SHP77 (cell line): ENCODE measurements around the gene COL8A2.

Experiments
- DNase-seq, 2 experiments: peaks; one replicate each; lab custom pipeline; 2025; lab: John Stamatoyannopoulos, UW

Gene COL8A2

DNA sequence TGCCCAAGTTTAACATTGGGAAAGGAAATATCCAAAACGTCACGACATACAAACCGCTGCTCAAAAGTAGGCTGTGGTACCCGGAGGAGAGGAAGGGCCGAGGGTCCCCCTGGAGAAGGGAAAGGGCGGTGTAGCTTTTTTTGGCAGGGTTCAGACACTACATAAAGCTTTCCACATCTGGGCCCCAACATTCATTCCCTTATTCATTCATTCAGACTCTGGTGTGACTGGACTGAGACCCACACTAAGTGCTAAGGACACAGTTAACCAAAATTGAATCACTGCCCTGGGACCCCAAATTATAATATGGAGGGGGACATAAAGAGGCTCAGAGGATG lies 10.3 kb upstream of the COL8A2 start:
- no peak for DNase-seq

DNA sequence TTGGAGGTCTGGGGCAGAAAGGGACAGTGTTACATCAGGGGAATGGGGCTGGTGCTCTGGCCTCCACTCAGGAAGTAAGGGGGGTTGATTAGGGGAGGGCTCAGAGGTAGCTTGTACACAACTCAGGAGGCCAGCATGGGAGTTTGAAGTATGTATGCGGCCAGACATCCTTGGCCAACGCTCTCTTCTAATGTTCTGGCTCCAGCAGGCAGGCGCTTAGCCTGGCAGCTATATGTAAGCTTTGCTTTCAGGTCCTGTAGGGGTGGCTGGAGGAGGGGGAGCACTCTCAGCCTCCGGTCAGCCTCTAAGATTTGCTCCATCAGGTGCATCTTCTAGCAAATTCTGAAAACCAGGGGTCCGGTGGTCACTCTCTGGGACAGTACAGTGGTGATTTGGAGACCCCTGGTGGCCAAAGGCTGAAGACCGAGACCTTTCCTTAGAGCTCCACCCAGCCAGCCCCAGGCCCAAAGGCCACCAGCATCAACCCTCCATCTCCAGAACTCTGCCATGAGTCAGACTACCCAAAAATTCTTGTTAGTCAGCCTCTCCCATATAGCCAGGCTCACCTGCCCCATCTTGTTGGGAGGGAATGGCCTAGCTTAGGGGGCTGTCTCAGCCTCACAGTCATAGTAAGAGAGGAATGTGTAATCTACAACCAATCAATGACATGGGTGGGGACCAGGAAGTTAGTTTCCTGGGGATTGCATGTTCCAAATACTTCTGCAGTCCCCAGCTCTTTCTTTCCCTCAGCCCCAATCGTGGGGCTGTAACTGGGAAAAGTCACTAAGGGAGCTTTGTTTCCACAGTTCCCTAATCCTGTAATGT lies 9.7 kb upstream of the COL8A2 start:
- DNase-seq, result peak; percentile 15 to 33

DNA sequence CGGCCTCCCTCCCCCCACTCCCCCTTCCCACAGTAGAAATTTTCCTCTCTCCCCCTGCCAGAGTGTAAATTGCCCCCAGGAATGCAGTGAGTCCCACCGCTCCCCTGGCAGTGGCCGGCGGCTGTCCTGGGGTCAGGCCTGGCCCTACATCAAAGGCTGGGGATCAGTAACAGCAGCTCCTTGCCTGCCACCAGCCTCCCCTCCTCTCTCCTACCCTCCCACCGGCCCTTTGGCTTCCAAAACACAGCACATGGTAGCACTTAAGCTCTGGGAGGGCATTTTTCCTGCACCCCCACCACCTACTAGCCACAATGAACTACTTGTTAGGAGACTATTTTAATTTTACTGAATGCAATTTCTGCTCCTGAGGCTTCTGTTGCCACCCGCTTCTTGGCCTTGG lies 9.0 kb upstream of the COL8A2 start:
- no peak for DNase-seq

DNA sequence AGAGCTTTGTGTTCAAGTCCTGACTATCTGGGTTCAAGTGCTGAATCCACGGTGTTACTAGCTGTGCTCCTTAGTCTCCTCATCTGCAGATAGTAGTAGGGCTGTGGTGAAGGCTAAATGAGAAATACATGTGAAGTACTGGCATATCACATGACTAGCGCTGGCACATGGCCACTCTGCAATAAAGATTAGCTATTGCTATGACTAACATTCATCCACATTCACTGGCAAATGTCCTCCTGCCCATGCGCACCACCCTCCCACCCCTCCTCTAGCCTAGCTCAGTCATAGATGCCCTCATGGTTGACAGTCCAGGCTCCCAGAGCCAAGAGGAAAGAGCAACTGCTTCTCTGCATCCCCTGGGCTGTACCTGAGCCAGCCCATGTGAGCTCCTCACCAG lies 8.5 kb upstream of the COL8A2 start:
- DNase-seq, result peak; percentile 33 to 58

DNA sequence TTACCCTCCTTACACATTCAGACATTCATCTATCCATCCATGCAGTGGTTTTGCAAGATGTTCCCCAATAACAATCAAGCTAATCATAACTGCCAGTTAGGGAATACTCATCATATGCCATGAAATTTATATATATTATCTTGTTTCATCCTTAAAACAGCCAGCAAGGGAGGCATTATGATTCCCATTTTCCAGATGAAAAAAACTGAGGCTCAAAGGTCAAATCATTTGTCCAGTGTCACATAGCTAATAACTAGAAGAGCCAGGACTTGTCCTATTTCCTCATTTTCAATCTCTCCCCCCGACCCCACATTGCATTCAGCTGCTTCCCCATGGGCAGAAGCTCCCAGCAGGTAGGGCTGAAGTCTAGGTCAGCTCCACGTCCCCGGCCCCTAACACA lies 7.0 kb upstream of the COL8A2 start:
- no peak for DNase-seq

DNA sequence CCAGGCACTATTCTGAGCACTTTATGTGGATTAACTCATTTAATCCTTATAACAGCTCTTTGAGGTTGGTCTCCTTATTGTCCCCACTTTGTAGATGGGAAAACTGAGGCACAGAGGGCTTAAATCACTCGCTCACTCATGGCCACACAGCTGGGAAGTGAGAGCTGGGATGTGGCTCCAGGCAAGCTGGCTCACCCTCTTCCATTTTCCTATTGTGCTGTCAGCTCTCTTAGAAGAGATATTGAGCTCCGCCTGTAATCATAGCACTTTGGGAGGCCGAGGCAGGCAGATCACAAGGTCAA lies 3.8 kb upstream of the COL8A2 start:
- DNase-seq, result no peak

DNA sequence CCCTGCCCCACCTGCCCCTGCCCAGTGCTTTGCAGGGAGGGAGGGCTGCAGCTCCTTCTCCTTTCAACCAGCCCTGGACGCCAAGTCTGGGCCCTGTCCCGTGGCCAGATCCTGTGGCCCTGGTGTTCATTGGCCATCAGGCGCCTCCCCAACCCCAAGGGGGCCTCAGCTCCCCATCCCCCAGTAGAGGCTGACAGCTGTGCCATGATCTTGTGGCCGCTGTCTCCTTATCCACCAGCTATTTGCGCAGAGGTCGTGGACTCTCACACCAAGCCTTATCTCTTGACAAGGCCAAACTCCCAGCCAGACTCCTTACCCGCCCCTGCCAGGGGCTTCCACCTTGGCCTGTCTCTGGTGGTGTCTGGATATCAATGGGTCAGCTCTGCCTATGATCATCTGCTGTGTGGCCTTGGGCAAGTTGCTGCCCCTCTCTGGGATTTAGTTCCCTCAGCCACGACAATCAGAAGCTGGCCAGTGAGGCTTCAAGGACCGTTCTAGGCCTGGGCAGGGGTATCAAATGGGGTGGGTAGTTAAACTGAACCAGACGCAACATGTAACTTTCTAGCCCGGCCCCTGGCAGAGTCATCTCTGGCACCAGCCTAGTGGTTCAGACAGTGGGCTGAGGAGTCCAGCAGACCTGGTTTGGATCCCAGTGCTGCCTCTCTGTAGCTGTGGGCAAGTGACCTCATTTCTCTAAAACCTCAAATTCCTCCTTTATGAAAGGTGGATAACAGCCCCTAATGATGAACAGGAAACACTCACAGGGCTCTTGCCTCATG lies 3.3 kb upstream of the COL8A2 start:
- DNase-seq, result no peak

DNA sequence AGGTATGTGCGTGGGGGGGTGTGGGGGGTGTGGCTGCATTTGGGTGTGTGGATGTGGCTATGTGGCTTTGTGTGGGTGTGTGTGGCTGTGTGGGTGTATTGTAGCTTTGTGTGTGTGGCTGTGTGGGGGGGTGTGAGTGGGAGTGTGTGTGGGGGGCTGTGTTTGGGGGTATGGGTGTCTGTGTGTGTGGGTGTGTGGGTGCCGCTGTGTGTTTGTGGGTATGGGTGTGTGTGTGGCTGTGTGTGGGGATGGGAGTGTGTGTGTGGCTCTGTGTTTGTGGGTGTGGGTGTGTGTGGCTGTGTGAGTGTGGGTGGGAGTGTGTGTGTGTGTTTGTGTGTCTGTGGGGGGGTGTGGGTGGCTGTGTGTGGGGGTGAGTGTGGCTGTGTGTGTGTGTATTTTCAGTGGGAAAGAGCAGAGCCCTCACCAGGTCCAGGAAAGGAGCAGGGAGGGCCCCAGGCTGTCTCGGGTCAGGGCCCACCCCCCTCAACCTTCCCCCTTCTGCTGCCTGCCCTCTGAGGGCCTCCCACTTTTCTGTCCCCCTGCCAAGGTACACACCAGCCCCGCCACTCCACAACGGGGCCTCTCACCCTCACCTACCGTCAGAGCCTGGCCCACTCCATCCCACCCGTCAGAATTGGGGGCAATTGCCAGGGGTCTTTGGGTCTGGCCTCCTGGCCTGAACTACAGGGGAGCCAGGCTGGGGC lies 1.9 kb upstream of the COL8A2 start:
- DNase-seq, result no peak

DNA sequence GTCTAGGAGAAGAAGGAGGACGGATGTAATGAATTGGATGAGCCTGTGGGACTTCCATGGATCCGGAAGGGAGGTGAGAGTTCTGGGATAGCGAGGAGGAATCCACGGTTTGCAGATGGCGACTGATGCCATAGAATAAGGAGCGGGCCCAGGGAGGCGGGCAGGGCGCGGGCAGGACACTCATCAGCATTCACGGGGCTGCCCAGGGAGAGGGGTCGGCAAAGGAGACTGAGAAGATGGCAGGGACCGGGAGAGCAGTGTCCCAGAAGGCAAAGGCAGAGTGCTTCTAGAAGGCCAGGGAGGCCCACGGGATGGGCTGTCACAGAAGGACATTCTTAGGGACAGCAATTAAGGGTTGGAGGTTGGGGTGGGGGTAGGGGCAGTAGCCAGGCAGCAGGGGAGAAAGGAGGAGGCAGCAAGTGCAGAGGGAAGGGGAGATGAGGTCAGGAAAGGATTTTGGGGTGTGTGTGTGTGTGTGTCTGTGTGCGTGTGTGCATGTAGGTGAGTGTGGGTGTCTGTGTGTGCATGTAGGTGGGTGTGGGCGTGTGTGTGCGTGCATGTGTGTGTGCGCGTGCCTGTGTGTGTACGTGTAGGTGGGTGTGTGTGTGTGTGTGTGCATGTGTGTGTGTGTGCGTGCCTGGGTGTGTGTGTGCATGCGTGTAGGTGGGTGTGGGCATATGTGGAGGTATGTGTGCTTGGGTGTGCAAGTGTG lies 1.1 kb upstream of the COL8A2 start:
- no peak for DNase-seq

DNA sequence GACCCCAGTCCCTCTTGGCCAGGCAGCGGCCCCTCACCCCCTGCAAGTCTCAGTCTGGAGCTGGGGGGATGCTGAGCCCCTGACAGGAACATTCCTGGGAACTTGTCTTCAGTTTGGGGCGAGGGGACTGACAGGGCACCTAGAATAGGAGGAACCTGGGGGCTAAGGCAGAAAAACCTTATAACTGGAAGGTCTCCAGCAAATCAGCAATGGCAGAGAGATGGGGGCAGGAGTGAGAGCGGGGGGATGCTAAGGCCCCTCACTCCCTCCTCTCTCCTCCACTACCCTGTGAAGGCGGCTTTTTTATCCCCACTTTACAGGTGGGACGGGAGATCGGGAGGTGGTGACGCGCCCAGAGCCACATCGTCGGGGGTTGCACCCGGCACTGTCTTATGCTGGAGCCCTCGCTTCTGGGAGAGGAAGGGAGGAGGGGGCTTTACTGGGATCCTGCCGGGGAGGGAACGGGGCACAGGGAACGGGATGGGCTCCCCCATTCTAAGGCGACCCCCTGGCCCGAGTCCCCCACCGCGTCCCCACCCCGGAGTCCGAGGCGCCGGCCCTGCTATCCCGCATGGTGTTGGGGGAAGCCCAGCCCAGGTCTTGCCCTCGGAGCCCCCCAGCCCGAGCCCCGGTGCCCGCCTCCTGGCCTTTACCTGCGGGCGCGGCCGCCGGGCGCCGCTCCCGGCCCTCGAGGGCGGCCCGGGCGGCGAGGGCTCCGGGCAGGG lies 456 bp downstream of the COL8A2 start:
- DNase-seq, result no peak

DNA sequence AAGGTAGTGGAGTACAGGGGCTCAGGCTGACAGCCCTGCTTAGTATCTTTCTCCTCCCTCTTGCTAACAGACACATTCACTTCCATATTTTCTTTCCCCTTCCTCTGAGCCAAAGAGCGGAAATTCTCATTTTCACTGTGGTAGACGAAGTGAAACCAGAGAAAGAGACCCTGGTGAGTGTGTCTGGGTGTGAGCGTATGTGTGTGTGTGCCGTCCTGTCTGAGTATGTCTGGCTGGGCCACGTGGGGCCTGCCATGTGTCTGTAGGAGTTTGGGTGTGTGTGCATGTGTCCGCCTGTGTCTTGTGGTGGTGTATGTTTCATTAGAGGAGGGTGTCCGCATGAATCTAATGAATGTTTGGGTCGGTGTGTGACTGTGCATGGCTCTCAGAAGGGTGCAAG lies 1.7 kb downstream of the COL8A2 start:
- DNase-seq, result no peak

DNA sequence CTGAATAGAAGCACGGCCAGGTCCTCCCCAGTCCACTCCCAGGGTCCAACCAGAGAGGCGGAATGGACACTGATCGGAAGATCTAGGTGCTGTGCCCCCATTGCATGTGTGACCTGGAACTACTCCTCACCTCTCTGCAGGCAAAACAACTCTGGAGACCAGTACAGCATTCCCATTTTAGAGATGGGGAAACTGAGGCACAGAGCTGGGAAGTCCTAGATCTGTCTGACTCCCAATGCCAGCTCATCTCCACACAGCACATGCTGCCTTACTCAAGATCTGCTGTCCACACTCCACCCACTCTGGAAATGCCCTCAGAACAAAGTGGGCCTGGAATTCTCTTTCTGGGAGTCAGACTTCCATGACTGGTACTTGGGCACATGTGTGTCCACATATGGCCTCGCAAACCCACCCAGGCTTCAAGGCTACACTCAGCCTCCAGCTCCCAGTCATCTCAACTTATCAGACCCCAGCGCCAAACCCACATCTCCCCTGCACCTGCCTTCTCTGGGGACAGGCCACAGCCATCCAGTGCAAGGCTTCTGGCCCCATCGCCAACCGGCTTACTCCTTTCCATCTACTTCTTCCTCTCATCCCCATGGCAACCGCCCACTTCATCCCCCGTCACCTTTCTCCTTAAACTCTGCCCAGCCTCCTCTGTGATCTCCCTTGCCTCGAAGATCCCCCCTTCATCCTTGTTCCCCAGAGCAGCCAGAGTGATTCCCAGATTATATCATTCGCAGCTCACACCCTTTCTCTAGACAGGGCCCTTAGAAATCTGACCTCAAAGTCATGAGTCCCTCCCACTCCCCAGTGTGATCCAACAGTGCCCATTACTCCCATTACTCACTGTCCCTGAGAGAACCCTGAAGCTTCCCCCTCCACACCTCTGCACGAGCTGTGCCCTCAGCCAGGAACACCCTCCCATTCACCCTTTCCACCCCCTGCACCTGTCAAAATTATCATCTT lies 2.7 kb downstream of the COL8A2 start:
- no peak for DNase-seq

DNA sequence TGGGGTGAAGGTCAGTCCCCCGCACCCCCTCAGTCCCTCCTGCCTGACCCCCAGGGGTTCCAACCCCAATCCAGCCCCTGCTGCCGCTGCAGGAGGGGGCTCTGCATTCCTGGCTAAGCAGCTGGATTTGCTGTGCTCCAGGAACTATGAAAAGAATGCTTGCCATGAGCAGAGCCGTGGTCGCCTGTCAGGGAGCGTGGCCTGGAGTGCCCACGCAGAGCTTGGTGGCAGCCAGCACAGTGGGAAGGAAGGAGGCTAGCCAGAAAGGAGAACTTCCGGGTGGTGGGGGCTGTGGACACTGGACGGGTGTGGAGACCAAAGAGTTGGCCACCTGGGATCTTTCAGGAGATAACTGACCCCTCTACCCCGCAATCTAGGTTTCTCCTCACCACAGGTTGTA lies 5.6 kb downstream of the COL8A2 start:
- DNase-seq, result no peak

DNA sequence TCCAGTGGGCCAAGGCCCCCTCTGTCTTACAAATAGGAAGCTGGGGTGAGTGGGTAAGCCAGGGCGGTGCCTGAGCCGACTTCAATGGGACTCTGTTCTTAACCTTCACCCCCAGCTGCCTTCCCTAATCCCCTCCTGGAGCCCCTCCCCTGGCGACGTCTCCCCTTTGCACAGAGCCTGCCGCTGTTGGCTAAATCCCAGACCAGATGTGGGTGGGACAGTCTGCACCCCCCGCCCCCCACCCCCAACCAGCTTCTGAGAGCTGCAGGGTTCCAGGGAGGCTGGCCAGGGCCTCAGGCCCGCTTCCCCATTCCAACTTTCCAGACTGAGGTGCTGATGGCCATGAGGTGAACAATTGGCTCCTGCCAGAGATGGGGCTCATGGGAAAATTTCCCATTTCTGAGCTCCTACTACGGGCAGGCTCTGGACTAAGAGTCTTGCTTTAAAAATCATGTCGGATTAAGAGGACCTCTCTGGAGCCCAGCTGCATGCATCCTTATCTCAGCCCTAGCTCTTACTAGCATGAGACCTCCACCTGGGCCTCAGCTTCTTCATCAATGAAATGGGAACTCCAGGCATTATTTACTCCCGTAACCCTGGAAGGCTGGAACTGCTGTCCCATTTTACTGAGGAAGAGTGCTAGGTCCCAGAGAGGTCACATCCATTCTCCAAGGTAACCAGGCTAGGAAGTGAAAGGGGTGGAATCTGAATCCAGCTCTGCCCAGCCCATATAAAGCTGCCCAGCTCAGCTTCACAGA lies 6.4 kb downstream of the COL8A2 start:
- no peak for DNase-seq

DNA sequence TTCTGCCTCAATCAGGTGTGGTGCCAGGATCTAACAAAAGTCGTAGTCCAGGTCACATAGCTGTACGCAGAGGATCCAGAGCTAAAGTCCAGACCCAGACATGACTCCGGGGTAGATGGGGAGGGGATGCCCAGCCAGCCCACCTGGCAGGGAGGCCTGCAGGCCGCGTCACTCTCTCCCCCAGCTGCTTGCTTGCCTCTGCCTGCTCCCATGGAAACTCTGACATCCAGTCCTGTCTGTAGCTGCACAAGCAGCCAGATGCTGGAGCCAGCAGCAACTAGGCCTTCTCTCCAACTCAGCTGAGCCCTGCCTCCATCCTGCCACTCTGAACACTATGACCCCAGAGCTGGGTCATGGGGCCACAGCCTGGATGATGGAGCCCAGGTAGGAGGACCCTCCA lies 8.1 kb downstream of the COL8A2 start:
- DNase-seq, result no peak

DNA sequence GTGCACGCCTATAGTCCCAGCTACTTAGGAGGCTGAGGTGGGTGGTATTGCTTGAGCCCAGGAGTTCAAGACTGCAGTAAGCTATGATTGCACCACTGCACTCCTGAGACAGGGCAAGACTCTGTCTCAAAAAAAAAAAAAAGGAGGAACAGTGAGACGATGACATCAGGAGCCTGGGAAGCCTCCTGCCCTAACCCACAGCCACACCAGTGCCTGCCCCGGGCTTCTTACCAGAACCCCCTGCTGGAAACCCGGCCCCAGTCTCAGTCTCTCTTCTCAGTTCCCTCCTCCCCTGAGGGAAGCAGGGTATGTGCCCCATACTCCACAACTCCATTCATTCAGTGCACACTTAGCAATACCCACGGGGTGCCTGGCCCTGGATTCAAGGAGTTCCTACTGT lies 9.1 kb downstream of the COL8A2 start:
- no peak for DNase-seq

DNA sequence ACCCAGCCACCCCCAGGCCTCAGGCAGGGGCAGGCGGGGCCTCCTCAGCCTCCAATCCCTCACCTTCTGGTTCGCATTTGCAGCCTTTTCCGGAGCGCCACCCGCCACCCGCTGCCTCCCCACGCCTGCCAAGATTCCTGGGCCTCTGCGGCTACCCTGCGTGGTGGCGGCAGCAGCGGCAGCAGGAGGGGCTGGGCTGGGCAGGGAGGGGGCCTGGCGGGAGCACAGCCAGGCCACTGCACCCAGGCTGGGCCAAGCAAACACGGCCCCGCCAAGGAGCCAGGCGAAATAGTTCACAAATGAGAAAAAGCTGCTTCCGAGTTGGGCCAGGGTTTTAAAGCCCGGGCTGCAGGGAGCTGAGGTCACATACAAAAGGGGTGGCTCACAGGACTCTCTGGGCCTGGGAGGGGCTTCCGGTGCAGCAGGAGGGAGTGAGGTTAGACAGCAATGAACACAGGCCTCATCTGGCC lies 9.8 kb downstream of the COL8A2 start:
- peak in 1 of 2 experiments; percentile 14 for DNase-seq

DNA sequence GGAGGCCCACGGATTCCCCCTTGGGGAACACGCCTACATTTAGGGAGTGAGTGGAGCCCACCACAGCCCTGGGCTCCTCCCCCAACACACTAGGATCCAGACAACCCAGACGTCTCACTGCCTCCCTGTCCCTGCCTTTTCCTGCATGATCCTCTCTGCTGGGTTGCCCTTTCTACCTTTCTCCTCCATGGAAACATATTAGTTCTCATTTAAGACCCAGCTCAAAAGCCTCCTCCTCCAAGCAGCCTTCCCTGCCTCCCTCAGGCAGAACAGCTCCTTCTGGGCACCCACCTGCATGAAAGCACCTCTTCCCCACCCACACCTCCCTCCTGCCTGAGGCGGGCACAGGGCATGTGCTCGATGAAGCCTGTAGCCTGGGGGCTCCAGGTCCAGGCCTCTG lies 10.7 kb downstream of the COL8A2 start:
- DNase-seq, result no peak

DNA sequence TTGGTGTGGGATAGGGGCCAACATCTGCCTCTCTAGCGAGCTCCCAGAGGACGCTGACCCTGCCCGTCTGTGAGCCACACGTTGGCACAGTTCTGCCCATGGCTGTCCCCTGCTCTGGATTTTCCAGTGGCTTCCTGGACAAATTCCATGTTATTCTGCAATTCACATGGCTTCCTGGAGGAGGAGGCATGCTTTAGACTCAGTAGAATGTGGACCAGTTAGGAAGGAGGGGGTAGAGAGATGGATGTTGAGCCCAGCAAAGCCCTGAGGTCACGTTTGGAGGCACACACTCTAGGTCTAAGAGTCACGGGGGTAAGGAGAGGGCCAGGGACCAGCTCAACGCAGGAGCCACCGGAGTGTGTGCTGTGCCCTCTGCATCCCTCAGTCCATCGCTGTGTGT lies 12.2 kb downstream of the COL8A2 start:
- no peak for DNase-seq

DNA sequence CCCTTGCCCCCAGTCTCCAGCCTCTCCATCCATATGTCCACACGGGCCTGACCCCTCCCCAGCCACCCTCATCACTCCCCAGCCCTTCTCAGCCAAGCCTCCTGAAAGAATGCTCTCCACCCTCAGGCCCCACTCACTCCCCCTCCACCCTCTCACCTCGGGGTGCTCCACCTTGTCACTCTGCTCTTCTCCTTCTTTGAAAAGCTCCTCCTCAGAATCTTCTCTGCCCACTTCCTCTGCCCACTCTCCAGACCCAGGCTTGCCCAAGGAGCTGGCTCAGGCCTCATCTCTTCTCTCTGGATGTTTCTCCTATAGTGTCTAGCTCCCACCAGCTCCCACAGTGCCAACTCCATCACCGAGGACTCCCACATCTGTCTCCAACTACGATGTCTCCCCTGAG lies 13.9 kb downstream of the COL8A2 start:
- no peak for DNase-seq
